Uterus (tissue), 4 donors: Measurements from ENCODE around the gene AUH. TPM values are rescaled to one million over a fixed set of nuclear protein-coding genes. Genes with fewer than 3 reads are reported as not detected.

Source experiments
- DNase-seq, 2 donors: peaks; one replicate each; pipeline ENCODE4 v3.0.0-alpha.2; 2019 to 2020
- H3K27ac ChIP-seq, 2 donors: fragments of 200-600 bp; sonication (generic); 1 replicate in 1 of 2; 2 replicates in 1 of 2; pipeline ENCODE4 v1.5.1; 2016 to 2018
- H3K27me3 ChIP-seq, 2 donors: fragments of 200-600 bp; sonication (generic); one replicate each; pipeline ENCODE4 v1.5.1; 2018 to 2019; ENCODE audit warnings: control low read depth in 1 of 2
- H3K36me3 ChIP-seq, 2 donors: fragments of 200-600 bp; sonication (generic); one replicate each; pipeline ENCODE4 v1.5.1; 2019; ENCODE audit warnings: control low read depth in 1 of 2
- H3K4me1 ChIP-seq, 2 donors: fragments of 200-600 bp; sonication (generic); one replicate each; pipeline ENCODE4 v1.5.1; 2018 to 2019; ENCODE audit warnings: control low read depth in 1 of 2
- H3K4me3 ChIP-seq, 2 donors: fragments of 200-600 bp; sonication (generic); 1 replicate in 1 of 2; 2 replicates in 1 of 2; pipeline ENCODE4 v1.5.1; 2018 to 2019; ENCODE audit warnings: mild to moderate bottlenecking in 1 of 2
- H3K9me3 ChIP-seq, 2 donors: fragments of 200-600 bp; sonication (generic); one replicate each; pipeline ENCODE4 v1.5.1; 2019; ENCODE audit warnings: control low read depth in 1 of 2
- POLR2A ChIP-seq, 2 donors: fragments of 450-650 bp; IDR thresholded peaks; one replicate each; pipeline ENCODE4 v1.6.1; 2016; ENCODE audit warnings: antibody characterized with exemption in 2 of 2, mild to moderate bottlenecking in 1 of 2, moderate library complexity in 1 of 2
- intact Hi-C: fragments of 100-400 bp; cut with DNase I; formaldehyde crosslinking; loops from one replicate; pipeline ENCODE4 v1.15.1; 2023; ENCODE audit warnings: low total_unique reads
- total RNA-seq, 4 donors: library from RNA; depleted of rRNA in 3 of 4; stranded (reverse); fragments of >200 nt in 3 of 4; gene quantifications; one replicate each; pipeline versions ENCODE4 v1.1.0 to v1.2.4, GENCODE V29; 2014 to 2023
- TF ChIP-seq, protein P1 (sequence below), 4 experiments: fragments of 200-600 bp in 2 of 4; fragments of 450-650 bp in 2 of 4; sonication (generic) in 2 of 4; IDR thresholded peaks; one replicate each; pipeline ENCODE4 v1.5.1; 2016 to 2019; ENCODE audit warnings: antibody characterized with exemption in 4 of 4, mild to moderate bottlenecking in 2 of 4, moderate library complexity in 1 of 4
- donor health status: DM: yes; HTN: yes; CAD: no.

AUH gene
- total RNA-seq, 4 donors from 2014 or later, result 4.4 to 36.7 (median 23.7) TPM

DNA sequence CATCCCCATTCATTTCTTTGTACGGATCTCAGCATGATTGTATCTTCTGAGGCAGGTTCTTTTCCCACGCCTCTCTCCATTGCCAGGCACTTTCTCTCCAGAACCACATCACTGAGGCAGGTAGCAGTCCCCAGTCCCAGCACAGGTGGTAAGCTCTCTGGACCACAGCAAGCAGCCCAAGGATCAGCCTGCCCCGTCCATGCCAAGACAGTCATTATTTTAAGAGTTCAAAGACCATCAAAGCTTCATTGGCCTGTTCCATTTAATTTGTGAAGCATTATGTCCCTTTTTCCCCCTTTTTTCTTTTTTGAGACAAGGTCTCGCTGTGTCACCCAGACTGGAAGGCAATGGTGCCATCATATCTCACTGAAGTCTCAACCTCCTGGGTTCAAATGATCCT is 171.7 kb downstream of the AUH start:
- no peak for DNase-seq
- Histone ChIP-seq H3K27ac (no peak overlapping the region), H3K36me3 (no peaks in the 10 kb centered on the region), H3K9me3 (no peaks in the 10 kb centered on the region), H3K4me1 (peaks cover 0 to 13% of the 10 kb centered on the region in 2 donors), H3K27me3 (no peaks in the 10 kb centered on the region), H3K4me3 (no peak overlapping the region)
- intact Hi-C loops, result loop anchor here (5.0 kb wide), 2 partner anchors 148 to 232 kb away; partner anchors contain the start of gene NFIL3
- no peak for TF ChIP-seq POLR2A (IDR thresholded peaks at IDR 0.05)
- TF ChIP-seq, protein P1, sequence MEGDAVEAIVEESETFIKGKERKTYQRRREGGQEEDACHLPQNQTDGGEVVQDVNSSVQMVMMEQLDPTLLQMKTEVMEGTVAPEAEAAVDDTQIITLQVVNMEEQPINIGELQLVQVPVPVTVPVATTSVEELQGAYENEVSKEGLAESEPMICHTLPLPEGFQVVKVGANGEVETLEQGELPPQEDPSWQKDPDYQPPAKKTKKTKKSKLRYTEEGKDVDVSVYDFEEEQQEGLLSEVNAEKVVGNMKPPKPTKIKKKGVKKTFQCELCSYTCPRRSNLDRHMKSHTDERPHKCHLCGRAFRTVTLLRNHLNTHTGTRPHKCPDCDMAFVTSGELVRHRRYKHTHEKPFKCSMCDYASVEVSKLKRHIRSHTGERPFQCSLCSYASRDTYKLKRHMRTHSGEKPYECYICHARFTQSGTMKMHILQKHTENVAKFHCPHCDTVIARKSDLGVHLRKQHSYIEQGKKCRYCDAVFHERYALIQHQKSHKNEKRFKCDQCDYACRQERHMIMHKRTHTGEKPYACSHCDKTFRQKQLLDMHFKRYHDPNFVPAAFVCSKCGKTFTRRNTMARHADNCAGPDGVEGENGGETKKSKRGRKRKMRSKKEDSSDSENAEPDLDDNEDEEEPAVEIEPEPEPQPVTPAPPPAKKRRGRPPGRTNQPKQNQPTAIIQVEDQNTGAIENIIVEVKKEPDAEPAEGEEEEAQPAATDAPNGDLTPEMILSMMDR (IDR thresholded peaks at IDR 0.05), result no peak

DNA sequence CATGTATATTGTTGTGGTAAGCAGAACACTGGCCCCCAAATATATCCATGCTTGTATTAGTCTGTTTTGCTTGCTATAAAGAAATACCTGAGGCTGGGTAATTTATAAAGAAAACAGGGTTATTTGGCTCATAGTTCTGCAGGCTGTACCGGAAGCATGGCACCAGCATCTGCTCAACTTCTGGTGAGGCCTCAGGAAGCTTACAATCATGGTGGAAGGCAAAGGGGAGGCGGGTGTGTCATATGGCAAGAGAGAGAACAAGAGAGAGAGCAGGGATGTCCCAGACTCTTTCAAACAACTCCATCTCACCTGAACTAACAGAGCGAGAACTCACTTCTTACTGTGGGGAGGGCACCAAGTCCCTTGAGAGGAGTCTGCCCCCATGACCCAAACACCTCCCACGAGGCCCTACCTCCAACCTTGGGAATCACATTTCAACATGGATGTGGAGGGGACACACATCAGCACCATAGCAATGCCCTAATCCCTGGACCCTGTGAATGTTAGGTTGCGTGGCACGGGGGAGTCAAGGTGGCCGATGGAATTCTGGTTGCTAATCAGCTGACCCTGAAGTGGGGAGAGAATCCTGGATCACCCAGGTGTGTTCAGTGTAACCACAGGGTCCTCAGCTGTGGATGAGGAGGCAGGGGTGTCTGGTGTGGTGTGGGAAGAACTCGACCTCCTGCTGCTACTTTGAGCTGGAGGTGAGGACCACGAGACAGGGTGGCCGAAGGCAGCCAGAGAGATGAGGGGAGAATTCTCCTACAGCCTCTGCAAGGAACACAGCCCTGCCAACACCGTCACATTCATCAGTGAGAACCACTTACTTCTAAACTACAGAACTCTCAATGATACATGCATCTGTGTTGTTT is 172.8 kb downstream of the AUH start:
- TF ChIP-seq POLR2A (IDR thresholded peaks at IDR 0.05), result no peak
- TF ChIP-seq, protein P1 (IDR thresholded peaks at IDR 0.05), result no peak
- H3K36me3 ChIP-seq, result no peaks in the 10 kb centered on the region
- peaks cover 0 to 5% of the 10 kb centered on the region in 2 donors for H3K4me1 ChIP-seq
- intact Hi-C loops, result no loop called here
- H3K27me3 ChIP-seq, result no peaks in the 10 kb centered on the region
- H3K27ac ChIP-seq, result no peak overlapping the region
- no peaks in the 10 kb centered on the region for H3K9me3 ChIP-seq
- H3K4me3 ChIP-seq, result no peak overlapping the region
- DNase-seq, result no peak

- no peaks in the 10 kb centered on the region for H3K36me3 ChIP-seq
- no peak overlapping the region for H3K4me3 ChIP-seq
- no peaks in the 10 kb centered on the region for H3K27me3 ChIP-seq
- intact Hi-C loops, result no loop called here
- H3K4me1 ChIP-seq, result peaks cover 0 to 5% of the 10 kb centered on the region in 2 donors
- H3K27ac ChIP-seq, result peak overlapping the region in 1 of 2 donors; percentile 13
- H3K9me3 ChIP-seq, result no peaks in the 10 kb centered on the region
- no peak for DNase-seq
- TF ChIP-seq POLR2A (IDR thresholded peaks at IDR 0.05), result no peak
- TF ChIP-seq, protein P1 (IDR thresholded peaks at IDR 0.05), result no peak
These were observed 173.8 kb downstream of the AUH start for GRCh38 chr9:91187965-91188344.

DNA sequence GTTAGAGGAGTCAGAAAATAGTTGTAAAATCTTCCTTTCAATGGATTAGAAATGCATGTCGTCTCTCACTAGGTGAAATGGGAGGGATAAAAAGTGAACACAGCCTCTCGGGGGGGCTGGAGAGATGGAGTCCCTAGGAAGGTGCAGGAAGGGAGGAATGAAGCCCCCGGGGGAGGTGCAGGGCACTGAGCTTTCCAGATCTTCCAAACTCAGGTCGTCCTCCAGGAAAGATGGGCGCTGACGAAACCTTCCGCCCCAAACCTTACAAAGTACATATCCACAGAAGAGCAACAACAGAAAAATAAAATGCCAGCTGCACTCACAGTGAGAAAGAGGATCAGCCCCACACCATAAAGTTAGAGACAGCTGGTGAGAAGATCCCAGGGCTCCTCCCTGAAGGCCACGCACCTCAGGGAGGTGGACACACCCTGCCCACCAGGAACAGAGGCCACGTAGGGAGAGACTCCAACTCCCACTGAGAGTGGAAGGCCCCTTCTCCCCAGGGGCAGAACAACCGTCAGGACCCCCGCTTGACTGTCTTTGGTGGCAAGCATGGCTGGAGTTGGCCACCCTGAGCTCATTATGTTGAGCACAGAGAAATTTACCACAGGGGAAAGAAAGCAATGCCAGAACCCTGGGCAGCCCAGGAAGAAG is 174.3 kb downstream of the AUH start:
- Histone ChIP-seq H3K9me3 (no peaks in the 10 kb centered on the region), H3K4me1 (peaks cover 0 to 5% of the 10 kb centered on the region in 2 donors), H3K27me3 (no peaks in the 10 kb centered on the region), H3K4me3 (no peak overlapping the region), H3K36me3 (no peaks in the 10 kb centered on the region), H3K27ac (peak overlapping the region in 1 of 2 donors; percentile 13)
- TF ChIP-seq POLR2A (IDR thresholded peaks at IDR 0.05), result no peak
- TF ChIP-seq, protein P1 (IDR thresholded peaks at IDR 0.05), result no peak
- intact Hi-C loops, result no loop called here
- DNase-seq, result no peak

DNA sequence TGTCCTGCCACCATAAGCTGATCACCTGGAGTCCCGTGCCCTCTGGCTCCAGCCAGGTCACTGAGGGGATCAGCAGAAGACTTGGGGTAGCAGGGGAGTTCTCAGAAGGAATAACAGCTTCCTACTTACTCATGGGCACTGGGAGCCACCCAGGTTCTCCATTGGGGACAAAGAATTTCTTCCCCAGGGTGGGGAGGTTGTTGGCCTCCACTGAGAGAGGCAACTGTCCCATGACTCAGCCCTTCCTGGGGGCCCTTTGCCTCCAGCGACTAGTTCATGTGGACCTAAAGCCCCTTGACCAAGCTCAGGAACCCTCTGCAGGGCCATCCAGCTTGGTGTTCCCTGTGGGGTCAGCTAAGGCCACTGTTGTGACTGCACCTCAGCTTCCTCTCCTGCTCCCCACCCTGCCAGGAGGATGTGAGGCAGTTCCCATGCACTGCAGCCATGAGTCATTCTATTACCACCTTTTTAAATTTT is 175.0 kb downstream of the AUH start:
- Histone ChIP-seq H3K4me3 (no peak overlapping the region), H3K9me3 (no peaks in the 10 kb centered on the region), H3K27ac (no peak overlapping the region), H3K4me1 (no peaks in the 10 kb centered on the region), H3K27me3 (no peaks in the 10 kb centered on the region), H3K36me3 (no peaks in the 10 kb centered on the region)
- intact Hi-C loops, result no loop called here
- TF ChIP-seq, protein P1 (IDR thresholded peaks at IDR 0.05), result no peak
- TF ChIP-seq POLR2A (IDR thresholded peaks at IDR 0.05), result no peak
- DNase-seq, result no peak
